GM21447 (cell line): ENCODE results near the gene GYPC.

Experiments
- ATAC-seq: cut with Tn5 transposase; IDR thresholded peaks from one replicate; pipeline ENCODE4 v1.9.1; 2021; ENCODE audit not compliant: unreplicated experiment

Gene GYPC

DNA sequence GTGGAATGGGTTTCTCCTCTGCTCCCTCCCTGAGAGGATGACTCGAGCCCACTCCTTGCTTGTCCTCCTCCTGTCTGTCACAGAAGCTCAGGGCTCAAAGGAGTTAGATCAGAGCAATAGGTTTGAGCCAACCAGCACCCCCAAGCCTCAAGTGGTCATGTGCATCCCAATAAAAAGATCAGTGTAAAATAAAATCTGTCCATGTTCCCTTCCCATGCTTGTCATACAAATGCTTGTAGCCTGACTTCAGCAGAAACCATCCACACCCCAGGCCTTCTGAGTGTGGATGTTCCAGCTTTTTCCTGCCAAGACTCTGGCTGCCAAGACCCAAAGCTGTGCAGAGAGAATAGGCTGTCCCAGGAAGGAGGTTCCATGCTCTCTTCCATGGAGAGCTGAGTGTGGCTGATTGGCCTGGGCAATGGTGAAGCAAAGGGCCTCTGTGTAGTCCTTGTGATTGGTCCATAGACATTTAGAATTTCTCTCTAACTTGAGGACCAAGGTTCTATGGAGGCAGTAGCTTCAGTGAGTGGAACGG, 67.4 kb downstream of the GYPC start:
- ATAC-seq: no peak

DNA sequence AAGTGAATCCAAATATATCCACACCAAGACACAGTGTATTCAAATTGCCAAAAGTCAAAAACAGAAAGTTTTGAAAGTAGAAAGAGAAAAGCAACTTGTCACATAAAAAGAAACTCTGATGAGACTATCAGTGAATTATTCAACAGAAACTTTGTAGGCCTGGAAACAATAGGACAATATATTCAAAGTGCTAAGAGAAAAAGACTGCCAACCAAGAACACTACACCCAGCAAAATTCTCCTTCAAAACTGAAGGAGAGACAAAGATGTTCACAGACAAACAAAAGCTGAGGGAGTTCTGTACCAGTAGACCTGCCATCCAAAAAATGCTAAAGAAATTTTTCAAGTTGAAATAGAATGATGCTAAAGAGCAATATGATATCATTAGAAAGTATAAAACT, 69.6 kb downstream of the GYPC start:
- ATAC-seq: no peak

DNA sequence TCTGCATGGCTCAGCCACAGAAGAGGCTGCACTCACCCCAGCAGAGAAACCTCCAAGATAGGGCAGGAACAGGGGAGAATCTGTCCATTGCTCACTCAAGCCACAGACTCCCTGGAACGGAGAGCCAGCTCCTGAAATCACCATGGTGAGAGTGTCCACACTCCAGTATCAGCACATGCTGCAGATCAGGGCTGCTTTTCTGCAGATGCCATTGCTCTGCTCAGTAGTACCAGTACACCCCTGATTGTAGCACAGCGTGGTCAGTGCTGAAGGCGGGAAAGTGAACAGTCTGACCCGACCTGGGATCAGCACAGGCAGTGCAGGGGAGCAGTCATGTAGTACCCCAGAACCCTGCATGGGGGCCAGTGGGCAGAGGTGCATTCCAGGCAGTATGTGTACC, 73.9 kb downstream of the GYPC start:
- no peak for ATAC-seq

DNA sequence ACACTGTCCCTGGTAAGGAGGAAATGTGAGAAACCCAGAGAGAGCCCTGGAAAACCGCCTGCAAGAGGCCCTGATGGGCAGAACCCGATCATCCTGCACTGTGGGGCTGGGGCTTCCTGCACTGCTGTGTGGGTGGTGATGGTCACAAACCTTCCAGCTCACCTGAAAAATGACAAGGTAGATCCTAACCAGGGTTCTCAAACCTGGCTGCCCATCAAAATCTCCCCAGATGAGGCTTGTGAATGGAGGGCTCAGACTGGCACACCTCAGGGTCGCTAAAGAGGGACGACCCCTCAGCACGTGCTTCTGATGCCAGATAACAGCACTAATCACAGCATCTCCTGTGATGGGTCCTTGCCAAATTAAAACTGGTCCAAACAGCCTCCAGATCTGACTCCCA, 74.7 kb downstream of the GYPC start:
- no peak for ATAC-seq

DNA sequence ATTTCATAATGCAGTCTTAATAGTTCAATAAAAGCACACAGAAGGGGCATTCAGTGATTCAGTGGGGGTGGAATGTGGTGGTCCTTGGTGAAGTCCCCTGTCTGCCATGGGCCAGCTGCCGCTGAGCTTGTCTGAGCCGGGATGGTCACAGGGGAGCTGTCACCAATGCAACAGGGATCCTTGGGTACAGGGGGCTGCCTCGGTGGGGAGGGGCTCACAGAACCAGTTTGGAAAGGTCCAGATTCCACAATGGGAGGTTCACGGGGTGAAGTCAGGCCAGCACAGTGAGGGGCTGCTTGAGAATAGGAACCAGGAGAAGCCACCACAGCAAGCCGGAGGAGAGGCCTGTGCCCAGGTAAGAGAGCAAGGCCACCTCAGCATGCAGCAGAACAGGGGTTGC, 75.4 kb downstream of the GYPC start:
- no peak for ATAC-seq

DNA sequence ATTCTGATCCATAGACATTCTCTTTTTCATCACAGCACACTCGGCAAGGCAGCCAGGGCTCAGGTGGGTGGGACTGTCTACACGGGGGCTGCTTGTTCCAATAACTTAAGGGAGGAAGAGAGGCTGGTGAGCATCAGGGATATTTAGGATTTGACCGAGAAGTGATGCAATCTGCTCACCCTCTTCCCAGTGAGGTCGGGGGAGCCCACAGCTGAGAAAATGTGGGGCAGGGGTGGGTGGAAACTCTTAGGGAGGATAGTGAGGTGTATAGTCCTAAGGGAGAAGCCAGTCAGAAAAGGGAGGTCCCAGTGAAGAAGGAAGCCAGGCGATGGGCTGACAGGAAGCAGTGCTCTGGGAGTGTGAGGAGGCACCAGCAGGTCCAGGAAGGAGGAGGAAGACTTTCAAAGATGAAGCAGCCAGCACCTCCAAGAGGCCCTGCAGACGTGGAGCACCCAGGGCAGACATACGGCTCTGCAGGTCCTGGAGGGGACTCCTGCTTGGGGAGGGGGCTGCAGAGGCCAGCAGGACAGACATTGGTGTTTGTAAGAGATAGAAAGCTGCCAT, 76.8 kb downstream of the GYPC start:
- no peak for ATAC-seq

DNA sequence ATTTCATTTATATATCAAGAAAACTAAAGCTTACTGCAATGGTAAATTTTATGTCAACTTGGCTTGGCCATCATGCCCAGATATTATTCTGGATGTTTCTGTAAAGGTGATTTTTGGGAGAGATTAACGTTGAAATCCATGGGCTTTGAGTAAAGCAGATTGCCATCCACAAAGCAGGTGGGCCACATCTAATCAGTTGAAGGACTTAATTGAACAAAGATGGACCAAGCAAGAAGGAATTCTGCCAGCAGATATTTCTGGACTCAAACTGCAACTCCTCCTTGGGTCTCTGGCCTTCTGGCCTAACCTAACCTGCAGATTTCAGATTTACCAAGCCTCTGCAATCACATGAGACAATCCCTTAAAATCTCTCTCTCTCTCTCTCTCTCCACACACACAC, 77.8 kb downstream of the GYPC start:
- ATAC-seq: no peak

DNA sequence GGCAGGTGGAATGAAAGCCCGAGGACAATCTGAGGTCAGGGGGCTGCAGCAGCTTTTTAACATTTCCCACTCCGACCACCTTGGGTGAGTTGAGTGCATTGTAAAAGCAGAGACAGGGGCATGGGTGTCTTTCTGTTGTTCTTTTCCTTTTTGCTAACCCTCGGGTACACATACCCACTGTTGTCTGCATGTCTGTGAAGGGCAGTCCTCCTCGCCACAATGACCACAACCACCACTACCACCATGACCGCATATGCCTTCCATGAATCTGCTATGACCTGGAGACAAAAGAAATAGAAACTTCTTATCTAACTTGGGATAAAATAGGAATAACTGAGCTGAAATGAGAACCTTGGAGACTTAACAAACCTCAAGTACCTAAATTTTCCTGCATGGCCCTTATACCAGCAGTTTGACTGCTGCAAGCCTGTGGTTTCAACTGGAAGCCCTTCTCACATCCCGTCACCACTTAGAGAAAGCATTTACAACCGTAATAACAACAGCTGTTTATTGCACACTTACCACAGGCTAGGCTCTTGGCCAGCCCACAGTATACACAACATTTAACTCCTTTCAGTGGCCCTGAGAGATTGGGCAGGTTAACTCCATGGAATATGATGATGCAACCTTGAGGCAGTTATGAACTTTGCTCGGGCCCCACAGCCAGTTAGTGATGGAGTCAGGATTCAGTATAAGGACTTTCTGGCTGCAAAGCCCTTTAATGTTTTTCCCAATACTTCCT, 80.3 kb downstream of the GYPC start:
- no peak for ATAC-seq

DNA sequence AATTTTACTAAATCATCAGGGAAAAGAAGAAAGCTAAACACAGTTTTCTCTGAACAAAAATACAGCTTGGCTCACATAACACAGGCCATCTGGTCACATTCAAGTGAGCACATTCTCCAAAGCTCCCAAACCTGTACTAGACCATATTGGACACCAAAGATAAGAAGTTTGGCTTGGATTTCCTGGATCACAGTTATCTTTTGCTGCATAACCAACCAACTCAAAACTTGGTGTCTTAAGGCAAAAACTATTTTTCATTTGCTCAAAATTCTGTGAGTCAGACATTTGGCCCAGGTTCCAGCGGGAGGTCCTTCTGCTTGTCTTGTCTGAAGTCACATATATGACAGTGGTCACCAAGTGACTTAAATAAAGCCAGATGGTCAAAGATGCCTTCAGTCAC, 83.2 kb downstream of the GYPC start:
- ATAC-seq: no peak

DNA sequence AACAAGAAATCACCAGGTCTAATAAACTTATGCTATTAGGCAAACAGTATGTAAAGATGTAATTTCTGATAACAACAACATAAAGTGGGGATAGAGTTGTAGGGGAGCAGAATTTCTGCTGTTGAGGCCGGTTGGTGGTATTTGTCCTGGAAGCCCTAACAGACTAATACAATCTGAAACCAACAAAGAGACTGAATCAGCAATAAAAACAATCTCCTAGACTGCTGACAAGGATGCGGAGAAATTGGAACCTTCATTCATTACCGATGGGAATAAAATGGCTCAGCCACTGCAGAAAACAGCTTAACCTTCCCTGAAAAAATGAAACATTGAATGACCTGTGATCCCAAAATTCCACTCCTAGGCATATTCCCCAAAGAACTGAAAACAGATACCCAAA, 88.7 kb downstream of the GYPC start:
- no peak for ATAC-seq
